ENCODE results near the gene CST6.
"Not testable (repeated sequence)": the region's sequence is repeated elsewhere in the genome, so short reads cannot be mapped to it uniquely, and the experiment has no call there.

CST6 gene

GRCh38 chr11:65987336-65987735 is 24.5 kb upstream of the CST6 start:
- DNase-seq, result no peak

GRCh38 chr11:65988791-65989592 is 22.8 kb upstream of the CST6 start:
- DNase-seq, result peak; percentile 83 to 94

GRCh38 chr11:65992056-65992455 is 19.8 kb upstream of the CST6 start:
- DNase-seq, result peak; percentile 28 to 59

- no peak for DNase-seq
Measured at GRCh38 chr11:65997286-65997685, 14.5 kb upstream of the CST6 start.

GRCh38 chr11:66001942-66002647 is 9.7 kb upstream of the CST6 start, which contains the start of the genes BANF1 and EIF1AD:
BANF1 (plus strand) TSS chr11:66002503; CDS start chr11:66003251, 748 bp downstream.
EIF1AD (minus strand) TSS chr11:66002157; CDS start chr11:66000389, 1,768 bp downstream.
- DNase-seq, result peak; percentile 97 to 98

- peak in 1 of 2 experiments; percentile 60 for DNase-seq
Measured at GRCh38 chr11:66002648-66003225, 9.1 kb upstream of the CST6 start.

GRCh38 chr11:66003291-66003690 is 8.5 kb upstream of the CST6 start:
- no peak for DNase-seq

GRCh38 chr11:66004186-66004585 is 7.6 kb upstream of the CST6 start:
- no peak for DNase-seq

GRCh38 chr11:66006134-66006890 is 5.5 kb upstream of the CST6 start:
- no peak for DNase-seq

- no peak for DNase-seq
Measured at GRCh38 chr11:66006891-66007176, 5.0 kb upstream of the CST6 start.

GRCh38 chr11:66007201-66007634 is 4.6 kb upstream of the CST6 start:
- DNase-seq, result no peak

GRCh38 chr11:66008095-66008467 is 3.7 kb upstream of the CST6 start:
- no peak for DNase-seq

- no peak for DNase-seq
Measured at GRCh38 chr11:66008468-66009101, 3.2 kb upstream of the CST6 start.

- not testable (repeated sequence) for DNase-seq
Measured at GRCh38 chr11:66010036-66010435, 1.8 kb upstream of the CST6 start.

- no peak for DNase-seq
Measured at GRCh38 chr11:66011239-66011784, 496 bp upstream of the CST6 start.

- DNase-seq, result no peak
Measured at GRCh38 chr11:66012371-66012945, 650 bp downstream of the CST6 start.

GRCh38 chr11:66012946-66013761 is 1.3 kb downstream of the CST6 start:
- DNase-seq, result no peak

GRCh38 chr11:66013762-66014100 is 1.9 kb downstream of the CST6 start:
- no peak for DNase-seq

GRCh38 chr11:66014804-66015453 is 3.1 kb downstream of the CST6 start:
- DNase-seq, result no peak

- no peak for DNase-seq
Measured at GRCh38 chr11:66015454-66015881, 3.7 kb downstream of the CST6 start.
